Right renal pelvis (tissue), 4 donors: ENCODE measurements around the gene C4B. TPM values are rescaled to one million over a fixed set of nuclear protein-coding genes. Genes with fewer than 3 reads are reported as not detected.
"Not testable (repeated sequence)": the region's sequence is repeated elsewhere in the genome, so short reads cannot be mapped to it uniquely, and the experiment has no call there.

Source experiments
- DNase-seq, 4 donors: peaks; one replicate each; pipeline ENCODE4 v3.0.0-alpha.2; 2013; ENCODE audit warnings: low read depth in 4 of 4, low spot score in 3 of 4, missing footprints in 1 of 4
- polyA plus RNA-seq, 4 donors: library from polyadenylated mRNA; unstranded; fragments of 120-200 nt; gene quantifications; one replicate each; pipeline ENCODE4 v1.2.1, GENCODE V29; 2013; ENCODE audit not compliant: insufficient read length in 4 of 4

The C4B gene
- polyA plus RNA-seq, 4 donors = 13.1 to 21.4 (median 17.3) TPM

DNA sequence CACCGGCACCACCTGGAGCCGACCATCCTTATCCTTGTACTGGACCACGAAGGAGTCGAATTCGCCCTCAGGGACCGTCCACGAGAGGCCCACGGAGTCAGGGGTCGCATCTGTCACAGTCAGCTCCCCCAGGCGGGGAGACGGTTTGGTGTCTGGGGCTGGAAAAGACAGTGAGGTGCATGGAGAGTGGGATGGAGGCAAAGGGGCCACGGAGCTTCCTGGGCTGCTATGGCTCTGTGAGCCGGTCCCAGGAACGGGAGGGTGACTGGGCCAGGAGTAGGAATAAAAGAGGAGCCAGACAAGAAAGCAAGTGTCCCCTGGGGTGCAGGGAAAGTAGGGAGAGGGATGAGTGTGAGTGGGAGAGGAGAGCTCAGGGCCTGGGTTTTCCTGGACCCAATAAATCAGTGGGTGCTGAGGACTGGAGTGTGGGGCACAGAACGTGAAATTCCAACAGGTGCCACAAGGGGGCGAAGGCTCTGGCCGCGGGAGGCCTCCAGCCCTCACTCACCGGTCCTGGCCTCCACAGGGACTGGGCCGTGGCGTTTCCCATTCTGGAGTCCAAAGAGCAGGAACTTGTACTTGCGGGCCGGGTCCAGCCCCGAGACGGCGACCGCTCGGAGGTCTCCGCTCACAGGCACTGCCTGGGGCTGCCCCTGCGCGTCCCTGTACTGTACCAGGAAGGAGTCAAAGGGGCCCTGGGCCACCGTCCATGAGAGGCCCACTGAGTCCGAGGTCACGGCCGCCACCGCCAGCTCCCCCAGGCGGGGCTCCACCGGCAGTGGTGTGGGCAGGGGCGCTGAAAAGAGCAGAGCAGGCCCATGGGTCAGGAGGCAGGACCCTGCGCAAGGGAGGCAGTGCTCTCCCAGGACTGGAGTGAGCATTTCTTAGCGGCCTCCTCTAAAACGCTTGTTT is 33.5 kb downstream of the C4B start:
- peak in 3 of 4 donors; percentile 26 to 38 (median 38) for DNase-seq

DNA sequence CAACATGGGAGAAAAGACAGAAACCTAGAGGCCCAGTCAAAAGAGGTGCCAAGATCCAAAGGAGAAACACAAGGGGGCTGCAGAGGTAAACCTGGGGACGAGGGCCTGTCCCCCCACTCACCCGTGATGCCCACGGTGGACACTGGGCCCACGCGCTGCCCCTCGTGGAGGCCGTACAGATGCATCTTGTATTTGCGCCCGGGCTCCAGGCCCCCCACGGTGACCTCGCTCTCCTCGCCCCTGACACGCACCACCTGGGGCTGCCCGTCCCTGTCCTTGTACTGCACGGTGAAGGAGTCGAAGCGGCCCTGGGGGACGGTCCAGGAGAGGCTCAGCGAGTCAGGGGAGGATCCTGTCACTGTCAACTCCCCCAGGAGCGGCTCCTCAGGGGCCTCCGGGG is 34.6 kb downstream of the C4B start:
- DNase-seq = not testable (repeated sequence)

DNA sequence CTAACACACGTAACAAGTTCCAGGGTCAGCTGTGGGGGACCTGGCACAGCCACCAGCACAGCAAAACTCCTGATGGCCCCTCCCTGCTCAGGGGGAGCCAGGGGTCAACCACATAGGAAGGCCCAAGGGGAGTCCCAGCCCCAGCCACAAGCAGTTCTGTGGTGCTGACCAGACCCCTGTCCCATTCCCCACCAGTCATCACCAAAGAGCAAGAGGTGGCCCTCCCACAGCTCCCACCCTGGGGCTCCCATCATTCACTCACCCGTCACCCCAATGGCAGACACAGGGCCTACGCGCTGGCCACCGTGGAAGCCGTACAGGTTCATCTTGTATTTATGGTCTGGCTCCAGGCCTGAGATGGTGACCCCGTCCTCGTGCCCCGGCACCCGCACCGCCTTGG is 35.1 kb downstream of the C4B start:
- not testable (repeated sequence) for DNase-seq

DNA sequence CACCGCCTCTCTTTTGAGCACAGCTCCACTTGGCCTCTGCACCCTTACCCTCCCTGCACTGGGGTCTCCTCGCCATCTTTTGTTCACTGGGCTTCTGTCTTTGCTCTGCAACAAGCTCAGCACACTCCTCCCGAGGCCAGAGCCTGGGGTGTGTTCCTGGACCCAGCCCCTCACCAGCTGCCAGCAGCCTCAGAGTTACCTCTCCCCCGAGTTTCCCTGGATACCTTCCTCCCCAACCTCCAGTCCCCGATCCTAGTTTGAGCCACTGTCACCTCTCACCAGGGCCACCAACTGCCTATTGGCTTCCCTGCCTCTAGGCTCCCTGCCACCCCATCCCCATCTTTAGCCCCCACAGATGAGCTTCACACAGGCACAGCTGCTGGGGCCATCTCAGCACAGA is 36.0 kb downstream of the C4B start:
- DNase-seq = no peak

DNA sequence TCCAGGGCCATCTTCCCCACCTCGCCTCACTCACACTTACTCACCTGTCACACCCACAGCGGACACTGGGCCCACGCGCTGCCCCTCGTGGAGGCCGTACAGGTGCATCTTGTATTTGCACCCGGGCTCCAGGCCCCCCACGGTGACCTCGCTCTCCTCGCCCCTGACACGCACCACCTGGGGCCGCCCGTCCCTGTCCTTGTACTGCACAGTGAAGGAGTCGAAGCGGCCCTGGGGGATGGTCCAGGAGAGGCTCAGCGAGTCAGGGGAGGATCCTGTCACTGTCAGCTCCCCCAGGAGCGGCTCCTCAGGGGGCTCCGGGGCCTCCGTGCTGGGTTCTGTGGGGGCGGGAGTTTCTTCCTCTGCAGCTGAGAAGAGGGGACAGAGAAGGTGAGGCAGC is 38.0 kb downstream of the C4B start:
- DNase-seq = not testable (repeated sequence)

DNA sequence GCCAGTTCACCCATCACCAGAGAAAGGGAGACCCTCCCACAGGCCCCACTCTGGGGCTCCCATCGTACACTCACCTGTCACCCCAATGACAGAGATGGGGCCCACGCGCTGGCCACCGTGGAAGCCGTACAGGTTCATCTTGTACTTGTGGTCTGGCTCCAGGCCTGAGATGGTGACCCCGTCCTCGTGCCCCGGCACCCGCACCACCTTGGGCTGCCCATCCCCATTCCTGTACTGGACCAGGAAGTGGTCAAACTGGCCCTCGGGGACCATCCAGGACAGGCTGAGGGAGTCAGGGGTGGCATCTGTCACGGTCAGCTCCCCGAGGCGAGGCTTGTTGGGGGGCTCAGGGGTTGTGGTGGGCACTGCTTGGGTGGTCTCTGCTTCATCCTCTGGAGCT is 38.7 kb downstream of the C4B start:
- not testable (repeated sequence) for DNase-seq

DNA sequence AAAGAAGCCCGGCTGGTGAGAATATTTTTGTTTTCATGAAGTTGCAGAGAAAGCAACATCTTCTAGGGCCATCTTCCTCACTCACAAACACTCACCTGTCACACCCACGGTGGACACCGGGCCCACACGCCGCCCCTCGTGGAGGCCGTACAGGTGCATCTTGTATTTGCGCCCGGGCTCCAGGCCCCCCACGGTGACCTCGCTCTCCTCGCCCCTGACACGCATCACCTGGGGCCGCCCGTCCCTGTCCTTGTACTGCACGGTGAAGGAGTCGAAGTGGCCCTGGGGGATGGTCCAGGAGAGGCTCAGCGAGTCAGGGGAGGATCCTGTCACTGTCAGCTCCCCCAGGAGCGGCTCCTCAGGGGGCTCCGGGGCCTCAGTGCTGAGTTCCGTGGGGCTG is 41.2 kb downstream of the C4B start:
- DNase-seq = not testable (repeated sequence)

DNA sequence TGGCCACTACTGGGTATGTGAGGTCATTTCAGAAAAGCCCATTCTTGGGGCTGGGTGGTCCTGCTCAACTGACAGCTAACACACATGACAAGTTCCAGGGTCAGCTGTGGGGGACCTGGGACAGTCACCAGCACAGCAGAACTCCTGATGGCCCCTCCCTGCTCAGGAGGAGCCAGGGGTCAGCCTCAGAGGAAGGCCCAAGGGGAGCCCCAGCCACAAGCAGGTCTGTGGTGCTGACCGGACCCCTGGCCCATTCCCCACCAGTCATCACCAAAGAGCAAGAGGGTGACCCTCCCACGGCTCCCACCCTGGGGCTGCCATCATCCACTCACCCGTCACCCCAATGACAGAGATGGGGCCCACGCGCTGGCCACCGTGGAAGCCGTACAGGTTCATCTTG is 41.7 kb downstream of the C4B start:
- DNase-seq = no peak

DNA sequence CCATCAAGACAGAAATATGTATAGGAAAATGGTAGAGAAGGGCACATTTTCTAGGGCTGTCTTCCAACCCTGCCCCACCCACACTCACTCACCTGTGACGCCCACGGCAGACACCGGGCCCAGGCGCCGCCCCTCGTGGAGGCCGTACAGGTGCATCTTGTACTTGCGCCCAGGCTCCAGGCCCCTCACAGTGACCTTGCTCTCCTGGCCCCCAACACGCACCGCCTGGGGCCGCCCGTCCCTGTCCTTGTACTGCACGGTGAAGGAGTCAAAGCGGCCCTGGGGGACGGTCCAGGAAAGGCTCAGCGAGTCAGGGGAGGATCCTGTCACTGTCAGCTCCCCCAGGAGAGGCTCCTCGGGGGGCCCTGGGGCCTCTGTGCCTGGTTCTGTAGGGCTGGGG is 43.4 kb downstream of the C4B start:
- no peak for DNase-seq

DNA sequence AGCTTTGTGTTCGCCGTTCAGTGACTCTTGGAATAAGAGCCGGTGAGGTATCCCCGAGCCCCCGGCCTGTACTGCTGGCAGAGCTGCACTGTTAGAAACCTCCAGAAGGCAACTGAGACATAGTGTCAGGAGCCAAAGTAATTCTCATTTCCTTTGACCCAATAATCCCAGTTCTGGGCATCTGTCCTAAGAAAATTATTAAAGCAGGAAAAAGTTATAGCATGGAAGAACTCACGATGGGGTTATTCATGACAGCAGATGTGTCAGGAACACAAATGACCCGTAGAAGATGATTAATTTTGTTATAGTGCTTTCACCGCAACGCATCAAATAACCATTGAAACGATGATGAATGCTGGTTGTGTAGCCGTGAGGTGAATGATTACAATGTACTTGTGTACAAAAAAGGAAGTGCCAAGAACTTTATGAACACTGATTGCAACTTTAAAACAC is 43.9 kb downstream of the C4B start:
- DNase-seq = no peak

DNA sequence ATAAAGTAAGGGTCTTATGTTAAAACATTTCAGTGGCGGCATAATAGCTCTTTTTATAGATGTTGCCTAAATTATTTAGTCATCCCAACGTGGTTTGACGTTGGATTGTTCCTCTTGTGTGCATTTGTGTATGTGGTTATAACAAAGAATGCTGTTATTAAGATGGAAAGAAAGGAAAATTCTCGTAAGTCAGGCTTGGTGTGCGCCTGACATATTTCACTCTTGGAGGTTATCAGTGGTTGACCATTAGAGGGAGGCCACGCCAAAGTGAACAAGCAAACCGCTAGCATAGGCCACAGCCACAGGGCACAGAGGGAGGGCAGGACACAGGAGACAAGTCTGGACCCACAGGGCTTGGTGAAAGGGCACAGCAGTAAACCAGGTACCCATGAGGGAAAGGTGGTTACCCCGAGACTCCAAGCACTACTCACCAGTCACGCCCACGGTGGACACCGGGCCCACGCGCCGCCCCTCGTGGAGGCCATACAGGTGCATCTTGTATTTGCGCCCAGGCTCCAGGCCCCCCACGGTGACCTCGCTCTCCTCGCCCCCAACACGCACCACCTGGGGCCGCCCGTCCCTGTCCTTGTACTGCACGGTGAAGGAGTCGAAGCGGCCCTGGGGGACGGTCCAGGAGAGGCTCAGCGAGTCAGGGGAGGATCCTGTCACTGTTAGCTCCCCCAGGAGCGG is 46.5 kb downstream of the C4B start:
- DNase-seq = no peak

DNA sequence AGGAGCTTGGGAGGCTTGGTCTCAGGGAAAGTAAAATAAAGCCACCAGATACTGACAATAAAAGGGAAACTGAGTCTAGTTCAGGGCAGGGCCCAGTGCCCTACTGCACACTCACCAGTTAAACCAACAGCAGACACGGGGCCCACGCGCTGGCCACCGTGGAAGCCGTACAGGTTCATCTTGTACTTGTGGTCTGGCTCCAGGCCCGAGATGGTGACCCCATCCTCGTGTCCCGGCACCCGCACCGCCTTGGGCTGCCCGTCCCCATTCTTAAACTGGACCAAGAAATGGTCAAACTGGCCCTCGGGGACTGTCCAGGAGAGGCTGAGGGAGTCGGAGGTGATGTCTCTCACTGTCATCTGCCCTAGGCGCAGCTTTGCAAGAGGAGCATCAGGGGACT is 50.1 kb downstream of the C4B start:
- no peak for DNase-seq

DNA sequence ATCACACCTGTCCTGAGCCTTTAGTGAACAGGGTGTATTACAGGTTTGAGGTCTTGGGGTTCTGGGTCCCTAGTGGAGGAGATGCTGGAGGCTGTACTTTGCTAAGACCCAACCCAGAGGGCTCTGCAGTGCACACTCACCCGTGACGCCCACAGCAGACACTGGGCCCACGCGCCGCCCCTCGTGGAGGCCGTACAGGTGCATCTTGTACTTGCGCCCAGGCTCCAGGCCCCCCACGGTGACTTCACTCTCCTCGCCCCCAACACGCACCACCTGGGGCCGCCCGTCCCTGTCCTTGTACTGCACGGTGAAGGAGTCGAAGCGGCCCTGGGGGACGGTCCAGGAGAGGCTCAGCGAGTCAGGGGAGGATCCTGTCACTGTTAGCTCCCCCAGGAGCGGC is 52.9 kb downstream of the C4B start:
- DNase-seq = not testable (repeated sequence)

DNA sequence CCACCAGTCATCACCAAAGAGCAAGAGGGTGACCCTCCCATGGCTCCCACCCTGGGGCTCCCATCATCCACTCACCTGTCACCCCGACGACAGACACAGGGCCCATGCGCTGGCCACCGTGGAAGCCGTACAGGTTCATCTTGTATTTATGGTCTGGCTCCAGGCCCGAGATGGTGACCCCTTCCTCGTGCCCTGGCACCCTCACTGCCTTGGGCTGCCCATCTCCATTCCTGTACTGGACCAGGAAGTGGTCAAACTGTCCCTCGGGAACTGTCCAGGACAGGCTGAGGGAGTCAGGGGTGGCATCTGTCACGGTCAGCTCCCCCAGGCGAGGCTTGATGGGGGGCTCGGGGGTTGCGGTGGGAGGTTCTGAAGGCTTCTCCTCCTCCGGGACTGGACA is 53.7 kb downstream of the C4B start:
- DNase-seq = not testable (repeated sequence)

DNA sequence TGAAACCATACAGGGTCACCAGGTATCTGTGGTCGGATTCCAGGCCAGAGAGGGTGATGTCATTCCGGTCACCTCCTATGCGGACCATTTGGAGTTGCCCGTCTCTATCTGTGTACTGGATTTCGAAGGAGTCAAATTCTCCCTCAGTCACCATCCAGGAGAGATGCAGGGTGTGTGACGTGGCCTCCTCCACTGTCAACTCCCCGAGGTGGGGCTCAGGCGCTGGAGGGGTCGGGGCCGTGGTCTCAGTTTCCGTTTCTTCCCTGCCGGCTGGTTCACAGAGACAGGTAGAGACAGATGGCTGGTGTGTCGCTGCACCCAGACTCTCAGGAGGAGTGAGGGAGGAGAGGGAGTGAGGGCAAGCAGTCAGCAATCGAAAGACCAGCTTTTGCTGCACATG is 54.3 kb downstream of the C4B start:
- DNase-seq = no peak

DNA sequence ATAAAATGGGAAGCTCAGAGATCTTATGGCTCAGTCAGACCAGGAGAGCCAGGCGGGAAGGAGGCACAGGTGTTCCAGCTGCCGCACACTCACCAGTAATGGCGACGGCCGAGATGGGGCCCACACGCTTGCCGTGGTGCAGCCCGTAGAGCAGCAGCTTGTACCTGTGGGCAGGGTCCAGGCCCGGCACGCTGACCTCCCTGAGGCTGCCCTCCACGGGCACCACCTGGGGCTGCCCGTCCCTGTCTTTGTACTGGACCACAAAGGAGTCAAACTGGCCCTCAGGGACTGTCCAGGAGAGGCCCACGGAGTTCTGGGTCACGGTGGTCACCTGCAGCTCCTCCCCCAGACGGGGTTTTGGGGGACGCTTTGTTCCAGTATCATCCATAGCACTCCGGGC is 54.9 kb downstream of the C4B start:
- no peak for DNase-seq

DNA sequence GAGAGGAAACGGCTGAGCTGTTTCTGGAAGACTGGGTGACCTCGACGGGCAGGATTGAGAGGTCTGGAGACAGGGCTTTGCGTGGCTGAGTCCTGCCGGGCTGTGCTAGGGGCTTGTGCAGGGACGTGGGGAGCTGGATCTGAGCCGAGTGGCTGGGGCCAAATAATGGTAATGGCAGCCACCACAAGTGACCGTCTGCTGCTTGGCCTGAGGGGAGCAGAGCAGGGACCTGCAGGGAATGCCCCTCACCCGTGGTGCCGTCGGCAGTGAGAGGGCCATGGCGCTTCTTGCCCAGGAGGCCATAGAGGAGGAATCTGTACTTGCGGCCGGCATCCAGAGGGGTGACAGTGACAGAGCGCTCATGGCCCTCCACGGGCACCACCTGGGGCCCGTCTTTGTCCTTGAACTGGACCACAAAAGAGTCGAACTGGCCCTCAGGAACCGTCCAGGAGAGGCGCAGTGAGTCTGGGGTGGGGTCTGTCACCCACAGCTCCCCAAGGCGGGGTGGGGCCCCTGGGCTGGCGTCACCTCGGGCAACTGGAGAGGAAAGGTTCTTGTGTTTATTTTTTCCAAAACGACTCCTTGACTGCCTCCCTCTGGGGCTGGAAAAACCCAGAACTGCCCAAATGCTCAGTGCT is 55.4 kb downstream of the C4B start:
- DNase-seq = no peak

DNA sequence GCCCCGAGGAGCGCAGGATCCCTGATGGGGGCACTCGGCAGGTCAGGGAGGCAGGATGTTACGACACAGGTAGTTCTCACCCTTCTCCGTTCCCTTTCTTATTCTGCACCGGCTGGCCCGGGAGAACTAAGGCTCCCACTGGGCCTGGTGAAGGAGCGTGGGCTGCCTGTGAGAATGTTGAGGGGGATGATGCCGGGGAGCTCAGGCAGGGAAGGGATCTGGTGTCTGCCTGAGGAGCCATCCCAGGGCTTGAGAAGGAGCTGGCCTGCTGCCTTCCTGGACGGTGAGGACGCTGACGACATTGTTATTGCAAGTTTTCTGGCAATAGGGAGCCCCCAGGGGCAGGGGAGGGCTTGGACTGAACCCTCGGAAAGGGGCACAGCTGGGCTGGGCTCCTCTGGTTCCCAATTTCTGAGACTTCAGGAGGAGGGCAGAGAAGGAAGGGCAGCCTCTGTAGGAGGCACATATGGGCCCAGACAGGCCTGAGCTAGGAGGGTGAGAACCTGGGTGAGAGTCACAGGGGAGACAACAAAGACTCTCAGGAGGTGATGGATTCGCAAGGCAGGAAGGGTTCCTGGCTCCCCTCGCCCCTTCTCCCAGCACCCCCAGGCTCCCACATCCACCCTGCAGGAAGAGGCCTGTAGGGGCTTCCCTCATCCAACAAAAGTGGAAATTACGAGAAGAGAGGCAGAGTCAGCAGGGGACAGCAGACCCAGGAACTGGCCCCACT is 56.4 kb downstream of the C4B start:
- DNase-seq = no peak

DNA sequence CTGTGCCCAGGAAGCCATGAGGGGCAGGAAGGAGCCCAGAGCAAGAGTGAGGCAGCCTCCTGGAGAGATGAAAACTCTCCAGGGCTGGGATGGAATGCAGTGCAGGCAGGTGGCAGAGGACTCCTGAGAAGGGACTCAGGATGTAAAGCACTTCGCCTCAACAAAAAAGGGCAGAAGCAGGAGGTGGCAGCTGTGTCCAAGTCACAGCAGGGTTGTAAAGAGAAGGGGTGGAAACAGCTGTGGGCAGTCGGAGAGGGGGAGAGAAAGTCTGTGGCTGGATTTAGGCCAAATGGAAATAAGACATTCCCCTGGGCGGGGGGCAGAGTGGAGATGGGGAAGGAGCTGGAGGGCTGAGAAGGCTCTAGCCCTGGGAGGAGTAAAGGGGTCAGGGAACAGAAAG is 58.5 kb downstream of the C4B start:
- no peak for DNase-seq

DNA sequence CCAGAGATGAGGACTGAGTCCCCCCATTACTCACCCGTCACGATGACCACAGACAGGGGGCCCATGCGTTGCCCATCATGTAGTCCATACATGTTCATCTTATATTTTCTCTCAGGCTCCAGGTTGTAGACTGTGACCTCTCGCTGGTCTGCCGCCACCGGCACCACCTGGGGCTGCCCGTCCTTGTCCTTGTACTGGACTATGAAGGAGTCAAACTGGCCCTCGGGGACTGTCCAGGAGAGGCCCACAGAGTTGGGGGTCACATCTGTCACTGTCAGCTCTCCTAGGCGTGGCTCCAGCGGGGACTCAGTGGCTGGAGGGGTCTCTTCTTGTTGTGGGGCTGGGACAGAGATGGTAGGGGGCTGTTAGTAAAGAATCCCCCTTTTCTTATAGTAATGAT is 59.0 kb downstream of the C4B start:
- DNase-seq = no peak
